DOHH2 (cell line): ENCODE data around the gene PKIG.
A peak's percentile ranks its signal among the peaks of the same experiment; 100 is the strongest.

ENCODE experiments used
- H3F3A ChIP-seq: fragments of 200-600 bp; sonication (generic), shearing (Covaris generic); 2 replicates; pipeline ENCODE4 v1.6.0; 2016; ENCODE audit warnings: antibody characterized with exemption, mild to moderate bottlenecking; ENCODE audit not compliant: control insufficient read depth, insufficient read depth
- H3K27ac ChIP-seq: fragments of 200-600 bp; sonication (generic); 2 replicates; pipeline ENCODE4 v1.5.1; 2014; ENCODE audit warnings: low read depth, mild to moderate bottlenecking, low read length, moderate library complexity
- H3K27me3 ChIP-seq: fragments of 200-600 bp; sonication (generic); 2 replicates; pipeline ENCODE4 v1.6.1; 2014; ENCODE audit warnings: mild to moderate bottlenecking, low read length, mixed read lengths; ENCODE audit not compliant: control insufficient read depth
- H3K36me3 ChIP-seq: fragments of 200-600 bp; sonication (generic); 2 replicates; pipeline ENCODE4 v1.6.1; 2014; ENCODE audit warnings: mild to moderate bottlenecking, low read length, moderate library complexity, mixed read lengths; ENCODE audit not compliant: control insufficient read depth
- H3K4me1 ChIP-seq: fragments of 200-600 bp; sonication (generic); 2 replicates; pipeline ENCODE4 v1.6.1; 2014; ENCODE audit warnings: mild to moderate bottlenecking, low read length, mixed read lengths; ENCODE audit not compliant: control insufficient read depth
- H3K4me2 ChIP-seq: fragments of 200-600 bp; sonication (generic); 2 replicates; pipeline ENCODE4 v1.6.0; 2014; ENCODE audit warnings: mild to moderate bottlenecking, low read length, moderate library complexity
- H3K4me3 ChIP-seq: fragments of 200-600 bp; sonication (generic); 2 replicates; pipeline ENCODE4 v1.5.1; 2014; ENCODE audit warnings: mild to moderate bottlenecking, low read length, mixed read lengths
- H3K79me2 ChIP-seq: fragments of 200-600 bp; sonication (generic); 2 replicates; pipeline ENCODE4 v1.6.1; 2014; ENCODE audit warnings: mild to moderate bottlenecking, low read length, mixed read lengths; ENCODE audit not compliant: control insufficient read depth
- H3K9me2 ChIP-seq: fragments of 200-600 bp; sonication (generic); replicated peaks from 2 replicates; pipeline ENCODE4 v1.6.1; 2014; ENCODE audit warnings: mild to moderate bottlenecking, low read length, mixed read lengths; ENCODE audit not compliant: control insufficient read depth
- H3K9me3 ChIP-seq: fragments of 200-600 bp; sonication (generic); 2 replicates; pipeline ENCODE4 v1.6.1; 2014; ENCODE audit warnings: antibody characterized with exemption, low read length, mixed read lengths; ENCODE audit not compliant: control insufficient read depth, insufficient read depth
- H4K20me1 ChIP-seq: fragments of 200-600 bp; sonication (generic); 2 replicates; pipeline ENCODE4 v1.6.0; 2014; ENCODE audit warnings: low read depth, mild to moderate bottlenecking, antibody characterized with exemption, low read length, moderate library complexity; ENCODE audit not compliant: control insufficient read depth, insufficient read depth
- CTCF ChIP-seq: fragments of 200-600 bp; sonication (generic); IDR thresholded peaks from one replicate; pipeline ENCODE4 v1.5.1; 2014; ENCODE audit warnings: antibody characterized with exemption, mild to moderate bottlenecking, low read depth, low read length; ENCODE audit not compliant: poor library complexity, severe bottlenecking
- EZH2phosphoT487 ChIP-seq: fragments of 200-600 bp; sonication (generic); IDR thresholded peaks from 2 replicates; pipeline ENCODE4 v1.6.1; 2017; ENCODE audit warnings: borderline replicate concordance, mild to moderate bottlenecking, antibody characterized with exemption, low read length, moderate library complexity, mixed read lengths

PKIG gene

DNA sequence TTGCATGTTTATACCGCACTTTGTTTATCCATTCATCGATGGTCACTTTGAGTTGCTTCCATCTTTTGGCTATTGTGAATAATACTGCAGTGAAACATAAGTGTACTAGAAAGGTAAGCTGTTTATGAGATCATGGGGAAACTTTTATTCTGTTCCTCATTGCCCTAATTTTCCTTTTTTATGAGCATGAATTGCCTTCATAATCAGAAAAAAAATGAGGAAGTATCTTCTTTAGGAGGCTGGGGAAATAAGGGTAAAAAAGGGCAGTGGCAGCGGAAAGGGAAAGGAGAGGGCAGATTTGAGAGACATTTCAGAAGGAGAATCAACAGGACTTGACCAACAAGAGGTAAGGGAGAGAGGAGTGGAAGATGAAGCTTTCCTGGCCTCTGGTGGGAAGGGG lies 46.2 kb upstream of the PKIG start:
- Histone ChIP-seq H4K20me1 (no peaks in the 10 kb centered on the region), H3K36me3 (no peaks in the 10 kb centered on the region), H3K79me2 (peaks cover 6% of the 10 kb centered on the region), H3K27me3 (no peaks in the 10 kb centered on the region), H3F3A (peaks cover 4% of the 10 kb centered on the region; the same call in 1 of the 2 replicates), H3K4me2 (peak overlapping the region; percentile 27), H3K9me2 (no peaks in the 10 kb centered on the region), H3K4me3 (no peak overlapping the region), H3K27ac (no peak overlapping the region), H3K4me1 (peaks cover 32% of the 10 kb centered on the region), H3K9me3 (no peaks in the 10 kb centered on the region)
- TF ChIP-seq EZH2phosphoT487: no peak
- TF ChIP-seq CTCF: no peak

DNA sequence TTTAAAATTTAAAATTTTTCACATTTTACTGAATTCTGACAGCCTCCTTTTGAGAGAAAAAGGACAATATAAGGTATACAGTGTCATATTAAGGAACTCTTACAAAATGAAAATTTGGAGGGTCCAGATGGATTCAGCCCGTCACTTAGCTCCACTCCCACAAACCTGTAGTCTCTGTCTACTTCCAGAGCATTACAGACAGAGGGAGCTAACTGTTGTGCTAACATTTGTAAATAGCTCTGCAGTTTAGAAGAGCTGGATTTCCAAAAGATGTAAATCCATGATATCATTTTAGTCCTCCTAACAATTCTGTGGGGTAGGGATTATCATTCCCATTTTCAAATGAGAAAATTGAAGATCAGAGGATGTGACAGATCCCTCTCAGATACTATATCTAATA lies 44.4 kb upstream of the PKIG start:
- Histone ChIP-seq H3K9me3 (no peaks in the 10 kb centered on the region), H3K27me3 (no peaks in the 10 kb centered on the region), H3K4me2 (no peak overlapping the region), H4K20me1 (no peaks in the 10 kb centered on the region), H3K36me3 (no peaks in the 10 kb centered on the region), H3K27ac (no peak overlapping the region), H3K4me3 (no peak overlapping the region), H3K4me1 (peaks cover 19% of the 10 kb centered on the region), H3K79me2 (no peaks in the 10 kb centered on the region; the same call in 1 of the 2 replicates), H3F3A (peaks cover 4% of the 10 kb centered on the region; the same call in 1 of the 2 replicates), H3K9me2 (no peaks in the 10 kb centered on the region)
- TF ChIP-seq EZH2phosphoT487: no peak
- TF ChIP-seq CTCF: no peak

DNA sequence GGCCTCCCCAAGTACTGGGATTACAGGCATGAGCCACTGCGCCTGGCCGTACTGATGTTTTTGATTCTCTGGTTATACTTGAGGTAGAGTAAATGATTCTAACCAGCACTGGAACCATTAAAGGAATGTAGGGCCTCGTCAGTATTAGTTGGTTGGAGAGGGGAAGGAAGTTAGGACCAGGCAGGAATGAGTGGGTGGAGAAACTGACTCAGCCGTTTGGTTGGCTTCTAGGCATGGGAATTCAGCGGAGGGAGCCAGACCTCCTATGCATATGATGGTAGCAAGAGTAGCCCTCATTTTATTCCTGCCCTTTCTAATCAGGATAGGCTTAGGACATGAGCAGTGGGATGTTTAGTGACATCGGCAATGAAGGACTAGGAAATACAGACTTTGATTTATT lies 41.5 kb upstream of the PKIG start:
- H3K27ac ChIP-seq: no peak overlapping the region
- TF ChIP-seq CTCF: no peak
- TF ChIP-seq EZH2phosphoT487: no peak
- H3K4me3 ChIP-seq: no peak overlapping the region
- no peaks in the 10 kb centered on the region for H3K9me3 ChIP-seq
- H3K79me2 ChIP-seq: no peaks in the 10 kb centered on the region
- H3F3A ChIP-seq: no peaks in the 10 kb centered on the region
- H3K4me2 ChIP-seq: no peak overlapping the region
- H3K36me3 ChIP-seq: no peaks in the 10 kb centered on the region
- no peaks in the 10 kb centered on the region for H4K20me1 ChIP-seq
- peaks cover 7% of the 10 kb centered on the region for H3K4me1 ChIP-seq
- no peaks in the 10 kb centered on the region for H3K27me3 ChIP-seq
- no peaks in the 10 kb centered on the region for H3K9me2 ChIP-seq

DNA sequence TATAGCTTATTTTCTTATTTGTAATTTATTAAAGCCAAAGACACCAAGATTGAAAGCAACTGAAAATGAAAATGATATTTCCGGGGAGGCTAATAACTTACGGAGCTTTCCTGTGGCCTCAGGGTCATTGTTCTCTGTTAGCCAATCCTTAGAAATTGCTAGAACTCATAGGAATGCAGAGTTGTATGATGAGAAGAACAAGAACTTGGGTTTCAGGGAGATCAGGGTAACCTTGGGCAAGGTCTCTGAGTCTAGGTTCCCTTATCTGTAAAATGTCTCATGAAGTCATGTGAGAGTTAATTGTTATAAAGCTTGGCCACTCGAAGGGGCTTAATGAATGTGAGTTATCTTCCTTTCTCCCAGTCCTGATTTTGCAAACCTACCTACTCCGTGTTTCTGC lies 40.4 kb upstream of the PKIG start:
- Histone ChIP-seq H3K79me2 (no peaks in the 10 kb centered on the region), H4K20me1 (no peaks in the 10 kb centered on the region), H3K27ac (no peak overlapping the region), H3K27me3 (no peaks in the 10 kb centered on the region), H3F3A (no peaks in the 10 kb centered on the region), H3K4me3 (no peak overlapping the region), H3K4me2 (no peak overlapping the region), H3K36me3 (no peaks in the 10 kb centered on the region), H3K4me1 (no peaks in the 10 kb centered on the region), H3K9me3 (no peaks in the 10 kb centered on the region), H3K9me2 (no peaks in the 10 kb centered on the region)
- TF ChIP-seq EZH2phosphoT487 (no peak), CTCF (no peak)
